H54 (cell line): ENCODE measurements around the gene NEMF.
A peak's percentile ranks its signal among the peaks of the same experiment; 100 is the strongest.
"Not testable (repeated sequence)": the region's sequence is repeated elsewhere in the genome, so short reads cannot be mapped to it uniquely, and the experiment has no call there.

Experiments
- DNase-seq: peaks from one replicate; pipeline ENCODE4 v3.0.0; 2011; ENCODE audit warnings: low spot score, mixed read lengths; ENCODE audit not compliant: insufficient read length
- FAIRE-seq: peaks from 3 replicates; lab custom pipeline; 2011; peaks lifted over from hg19 to GRCh38; lab: Jason Lieb, UNC
- POLR2A ChIP-seq: IDR thresholded peaks from 2 replicates; pipeline ENCODE4 v1.6.1; 2011; ENCODE audit warnings: low read depth, mild to moderate bottlenecking, low read length

Gene NEMF

DNA sequence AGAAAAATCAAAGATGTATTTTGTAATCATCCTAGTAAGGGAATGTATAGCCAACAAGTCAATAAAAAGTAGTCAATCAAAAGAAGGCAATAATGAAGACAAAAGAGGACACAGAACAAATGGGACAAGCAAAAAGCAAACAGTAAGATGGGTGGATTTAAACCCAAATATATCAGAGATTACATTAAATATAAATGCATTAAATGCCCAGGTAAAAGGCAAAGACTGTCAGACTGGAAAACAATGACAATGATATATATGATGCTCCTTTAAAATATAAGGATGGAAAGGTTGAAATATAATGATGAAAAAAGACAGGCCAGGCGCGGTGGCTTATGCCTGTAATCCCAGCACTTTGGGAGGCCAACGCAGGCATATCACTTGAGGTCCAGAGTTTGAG is 35.7 kb downstream of the NEMF start:
- no peak for TF ChIP-seq POLR2A
- no peak for FAIRE-seq
- DNase-seq, result no peak

DNA sequence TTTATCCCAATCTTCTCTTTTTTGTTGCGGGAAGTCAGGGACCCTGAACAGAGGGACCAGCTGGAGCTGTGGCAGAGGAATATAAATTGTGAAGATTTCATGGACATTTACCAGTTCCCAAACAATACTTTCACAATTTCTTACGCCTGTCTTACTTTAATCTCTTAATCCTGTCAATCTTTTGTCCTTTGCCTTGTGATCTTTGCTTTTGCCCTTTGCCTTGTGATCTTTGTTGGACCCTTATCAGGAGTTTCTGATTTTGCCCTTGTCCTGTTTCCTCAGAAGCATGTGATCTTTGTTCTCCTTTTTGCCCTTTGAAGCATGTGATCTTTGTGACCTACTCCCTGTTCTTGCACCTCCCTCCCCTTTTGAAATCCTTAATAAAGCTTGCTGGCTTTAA is 36.5 kb downstream of the NEMF start:
- not testable (repeated sequence) for FAIRE-seq

DNA sequence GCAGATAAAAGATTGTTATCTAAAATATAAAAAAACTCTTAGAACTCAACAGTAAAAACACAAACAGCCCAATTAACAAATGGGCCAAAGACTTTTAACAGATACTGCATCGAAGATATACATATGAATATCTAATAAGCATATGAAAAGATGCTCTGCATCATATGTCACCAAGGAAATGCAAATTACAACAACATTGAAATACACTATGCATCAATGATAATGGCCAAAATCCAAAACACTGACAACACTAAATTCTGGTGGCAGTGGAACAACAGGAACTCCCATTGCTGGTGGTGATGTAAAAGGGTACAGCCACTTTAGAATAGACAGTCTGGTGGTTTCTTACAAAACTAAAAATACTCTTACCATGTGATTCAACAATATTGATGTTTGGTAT is 43.8 kb downstream of the NEMF start:
- DNase-seq (no peak), FAIRE-seq (no peak)
- TF ChIP-seq POLR2A, result no peak

More for the DNA sequence above, 36.5 kb downstream of the NEMF start:
- not testable (repeated sequence) for DNase-seq

DNA sequence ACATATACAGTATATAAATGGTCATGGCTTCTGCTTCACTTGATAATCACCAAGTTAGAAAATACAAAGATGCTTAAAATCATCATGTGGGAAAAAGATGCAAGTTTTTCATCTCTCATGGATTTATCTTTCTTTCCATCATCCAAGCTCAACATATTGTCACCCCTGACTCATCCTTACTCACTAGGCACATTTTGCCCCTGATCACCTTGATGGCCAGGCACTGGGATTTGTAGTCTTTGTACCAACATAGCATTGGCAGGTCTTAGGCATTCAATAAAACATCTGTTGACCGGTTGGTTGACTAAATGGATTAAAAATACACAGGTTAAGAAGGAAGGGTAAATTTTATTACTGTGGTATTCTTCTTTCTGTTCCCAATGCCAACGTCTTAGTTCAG is 56.6 kb downstream of the NEMF start:
- DNase-seq, result no peak
- no peak for TF ChIP-seq POLR2A
- FAIRE-seq, result no peak

DNA sequence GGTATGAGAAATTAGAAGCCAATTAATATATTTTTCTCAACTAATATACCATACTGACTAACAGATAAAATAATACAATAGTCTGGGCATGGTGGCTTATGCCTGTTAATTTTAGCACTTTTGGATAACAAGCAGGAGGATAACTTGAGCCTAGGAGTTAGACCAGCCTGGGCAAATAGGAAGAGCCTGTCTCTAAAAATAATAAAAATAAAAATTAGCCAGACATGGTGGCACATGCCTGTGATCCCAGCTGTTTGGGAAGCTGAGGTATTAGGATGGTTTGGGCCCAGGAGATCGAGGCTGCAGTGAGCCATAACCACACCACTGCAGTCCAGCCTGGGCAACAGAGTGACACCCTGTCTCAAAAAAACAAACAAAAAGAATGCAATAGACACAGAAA is 60.0 kb downstream of the NEMF start:
- TF ChIP-seq POLR2A, result no peak
- FAIRE-seq, result no peak
- DNase-seq, result no peak

DNA sequence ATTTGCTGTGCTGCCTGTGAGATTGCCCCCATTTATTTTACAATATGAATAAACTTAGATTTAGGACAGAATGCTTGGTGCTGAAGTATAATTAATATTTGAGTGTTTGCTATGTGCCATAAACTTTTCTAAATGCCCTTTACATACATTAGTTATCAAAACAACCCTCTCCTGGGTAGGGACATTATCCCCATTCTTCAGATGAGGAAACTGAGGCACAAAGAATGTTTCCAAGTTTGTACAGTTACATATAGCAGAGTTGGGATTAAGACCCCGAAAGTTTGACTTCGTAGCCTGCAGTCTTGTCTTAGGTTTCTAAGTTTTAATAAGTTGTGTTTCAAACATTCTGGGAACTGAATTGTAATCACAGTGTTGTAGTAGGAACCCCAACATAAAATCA is 66.3 kb downstream of the NEMF start:
- DNase-seq (no peak), FAIRE-seq (no peak)
- no peak for TF ChIP-seq POLR2A

DNA sequence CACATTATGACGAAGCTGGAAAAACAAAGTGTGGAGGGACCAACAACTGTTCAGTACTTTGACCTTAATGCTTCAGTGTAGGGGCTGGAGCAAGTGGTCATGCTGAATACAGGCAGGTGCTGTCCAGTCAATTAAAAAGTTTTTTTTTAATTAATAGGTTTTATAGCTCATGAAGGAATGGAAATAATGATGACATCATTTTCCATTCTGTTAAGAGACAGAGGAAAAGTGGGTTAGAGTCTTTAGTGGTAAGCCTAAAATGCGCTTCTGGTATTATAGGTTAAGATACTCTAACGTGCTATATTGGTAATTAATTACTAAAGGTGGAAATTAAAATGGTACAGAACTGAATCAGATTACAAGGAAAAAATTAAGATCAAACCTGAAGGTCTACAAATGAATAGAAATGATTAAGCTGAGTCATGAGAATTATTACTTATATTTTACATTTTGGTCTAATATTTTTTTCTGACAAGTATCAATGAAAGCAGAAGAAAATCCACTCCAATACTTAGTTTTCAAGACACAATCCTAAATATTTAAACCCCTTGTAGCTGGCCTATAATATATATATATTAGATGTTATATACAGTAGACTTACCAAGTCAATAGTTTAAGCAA is 69.1 kb downstream of the NEMF start:
- TF ChIP-seq POLR2A, result no peak
- DNase-seq (no peak), FAIRE-seq (no peak)

DNA sequence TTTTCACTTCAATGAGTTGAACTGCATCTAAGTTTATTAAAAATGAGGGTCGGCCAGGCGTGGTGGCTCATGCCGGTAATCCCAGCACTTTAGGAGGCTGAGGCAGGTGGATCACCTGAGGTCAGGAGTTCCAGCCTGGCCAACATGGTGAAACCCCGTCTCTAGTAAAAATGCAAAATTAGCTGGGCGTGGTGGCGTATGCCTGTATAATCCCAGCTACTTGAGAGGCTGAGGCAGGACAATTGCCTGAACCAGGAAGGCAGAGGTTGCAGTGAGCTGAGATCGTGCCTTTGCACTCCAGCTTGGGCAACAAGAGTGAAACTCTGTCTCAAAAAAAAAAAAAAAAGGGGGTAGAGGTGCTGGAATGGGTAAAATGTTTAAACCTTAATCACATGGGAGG is 71.5 kb downstream of the NEMF start:
- not testable (repeated sequence) for DNase-seq, FAIRE-seq

DNA sequence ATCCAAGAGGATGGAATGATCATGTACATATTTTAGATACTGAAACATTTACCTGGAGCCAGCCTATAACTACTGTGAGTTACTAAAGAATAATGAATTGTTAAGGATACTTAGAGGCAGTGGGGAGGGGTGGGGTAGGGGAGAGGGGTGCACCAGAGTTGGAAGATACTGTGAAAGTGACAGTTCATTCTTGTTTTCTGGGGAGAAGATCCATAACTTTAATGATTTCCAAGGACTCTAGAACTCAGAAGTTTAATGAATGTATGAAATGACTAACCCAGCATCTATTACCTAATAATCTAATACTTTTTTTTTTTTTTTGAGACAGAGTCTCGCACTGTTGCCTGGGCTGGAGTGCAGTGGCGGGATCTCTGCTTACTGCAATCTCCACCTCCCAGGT is 74.2 kb downstream of the NEMF start:
- TF ChIP-seq POLR2A, result no peak
- FAIRE-seq, result no peak
- DNase-seq, result no peak

DNA sequence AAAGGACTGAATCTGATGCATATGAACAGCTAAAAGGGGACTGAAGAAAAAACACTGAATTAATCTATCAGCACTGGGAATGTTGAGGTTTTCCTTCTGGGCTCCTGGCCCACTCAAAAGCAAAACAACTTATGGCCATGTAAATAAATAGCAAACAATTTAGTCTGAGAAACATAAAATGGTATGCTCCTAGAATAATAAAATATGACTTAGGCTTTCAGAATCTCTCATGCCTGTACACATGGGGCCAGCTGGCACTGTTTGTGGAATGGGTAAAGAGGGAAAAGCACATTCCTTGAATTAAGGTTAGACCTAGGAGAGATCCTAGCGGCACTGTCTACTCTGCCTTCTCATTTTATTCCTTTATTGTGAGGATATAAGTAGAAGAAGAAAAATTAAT is 78.5 kb downstream of the NEMF start:
- no peak for TF ChIP-seq POLR2A
- DNase-seq (no peak), FAIRE-seq (no peak)

DNA sequence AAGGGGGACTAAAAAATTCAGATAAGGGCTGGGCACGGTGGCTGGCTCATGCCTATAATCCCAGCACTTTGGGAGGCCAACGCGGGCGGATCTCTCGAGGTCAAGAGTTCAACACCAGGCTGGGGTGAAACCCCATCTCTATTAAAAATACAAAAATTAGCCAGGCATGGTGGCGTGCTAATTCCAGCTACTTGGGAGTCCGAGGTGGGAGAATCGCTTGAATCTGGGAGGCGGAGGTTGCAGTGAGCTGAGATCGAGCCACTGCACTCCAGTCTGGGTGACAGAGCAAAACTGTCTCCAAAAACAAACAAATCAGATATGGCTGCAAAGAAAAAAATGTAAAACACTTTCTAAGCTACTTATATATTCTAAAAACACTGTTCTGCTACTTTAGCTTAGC is 80.9 kb downstream of the NEMF start:
- not testable (repeated sequence) for FAIRE-seq, DNase-seq

DNA sequence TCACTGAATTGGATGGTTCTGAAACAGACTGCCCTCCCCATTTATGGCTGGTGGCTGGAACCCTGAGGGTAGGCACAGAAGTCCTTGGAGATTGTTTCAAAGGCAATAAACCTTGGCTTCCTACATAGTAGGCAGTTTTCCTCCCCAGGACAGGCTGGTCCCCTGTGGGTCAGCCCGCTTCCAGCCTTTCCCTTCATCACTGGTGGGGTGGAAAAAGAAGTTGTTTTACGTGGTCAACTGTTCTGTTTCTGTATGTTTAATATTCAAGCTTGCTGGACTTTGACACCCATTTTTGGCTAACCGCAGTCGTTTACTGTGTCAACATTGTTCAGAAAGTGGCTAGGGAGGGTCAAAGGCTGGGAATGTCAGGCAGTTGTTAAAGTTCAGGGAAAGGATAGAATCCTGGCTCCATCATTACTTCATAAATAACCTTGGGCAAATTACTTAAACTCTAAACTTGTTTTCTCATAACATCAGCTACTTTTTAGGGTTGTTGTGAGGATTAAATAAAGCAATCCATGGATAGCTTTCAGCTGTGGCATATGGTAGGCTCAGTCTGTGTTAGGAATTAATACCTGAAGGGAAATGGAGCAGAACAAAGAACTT is 82.3 kb downstream of the NEMF start:
- DNase-seq (no peak), FAIRE-seq (no peak)
- TF ChIP-seq POLR2A, result no peak

DNA sequence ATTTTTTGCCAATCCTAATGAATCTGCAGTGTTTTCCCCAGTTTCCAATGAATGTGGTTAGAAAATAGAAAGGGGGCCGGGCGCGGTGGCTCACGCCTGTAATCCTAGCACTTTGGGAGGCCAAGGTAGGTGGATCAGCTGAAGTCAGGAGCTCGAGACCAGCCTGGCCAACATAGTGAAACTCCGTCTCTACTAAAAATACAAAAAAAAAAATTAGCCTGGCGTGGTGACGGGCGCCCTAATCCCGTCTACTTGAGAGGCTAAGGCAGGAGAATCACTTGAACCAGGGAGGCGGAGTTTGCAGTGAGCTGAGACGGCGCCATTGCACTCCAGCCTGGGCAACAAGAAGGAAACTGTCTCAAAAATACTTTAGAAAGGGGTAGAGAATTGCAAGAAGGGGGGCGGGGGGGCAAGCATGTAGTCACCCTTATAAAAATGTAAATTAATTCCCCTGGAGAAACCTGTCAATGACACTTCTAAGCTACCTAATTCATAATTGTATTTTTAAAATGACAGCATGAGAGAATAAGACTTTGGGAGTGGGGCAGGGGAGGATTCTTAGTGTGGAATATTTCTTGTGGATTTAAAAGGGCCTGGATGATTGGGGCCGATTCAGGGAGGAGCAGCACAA is 82.9 kb downstream of the NEMF start:
- FAIRE-seq (no peak), DNase-seq (no peak)
- no peak for TF ChIP-seq POLR2A

DNA sequence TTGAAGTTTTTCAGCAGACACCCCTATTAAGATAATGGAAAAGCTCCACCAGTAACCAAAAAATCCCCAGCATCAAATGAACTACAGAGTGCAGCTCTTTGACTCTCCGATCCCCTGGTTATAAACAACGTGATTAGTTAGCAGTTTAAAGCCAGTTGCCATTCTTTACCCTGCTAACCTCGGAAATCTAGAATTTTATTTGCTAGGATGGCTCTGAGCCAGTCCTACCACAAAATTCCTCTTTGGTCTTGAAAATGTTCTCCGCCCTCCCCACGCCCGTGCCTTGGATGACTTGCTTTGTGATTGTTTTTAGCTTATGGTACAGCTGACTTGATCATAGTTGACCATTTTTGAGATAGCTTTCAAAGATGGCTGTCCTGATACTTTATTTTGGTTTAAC is 83.4 kb downstream of the NEMF start:
- no peak for TF ChIP-seq POLR2A
- FAIRE-seq (peak; percentile 88), DNase-seq (no peak)
